Body of pancreas (tissue), 4 donors: ENCODE data around the gene CHST9. TPM values are rescaled to one million over a fixed set of nuclear protein-coding genes. Genes with fewer than 3 reads are reported as not detected.

Source experiments
- ATAC-seq: fragments of 150-250 bp; one replicate; pipeline ENCODE4 v1.9.1; 2016
- DNase-seq, 4 donors: peaks; one replicate each; pipeline ENCODE4 v3.0.0-alpha.2; 2019
- H3K27ac ChIP-seq, 4 donors: fragments of 200-600 bp; sonication (generic); 1 replicate in 3 of 4; 2 replicates in 1 of 4; pipeline versions ENCODE4 v1.5.1 to v1.6.1; 2016 to 2019; ENCODE audit warnings: mild to moderate bottlenecking in 1 of 4, mixed read lengths in 1 of 4, moderate library complexity in 1 of 4
- H3K27me3 ChIP-seq, 2 donors: fragments of 200-600 bp; sonication (generic); one replicate each; pipeline ENCODE4 v1.6.0; 2016; ENCODE audit warnings: mild to moderate bottlenecking in 1 of 2
- H3K36me3 ChIP-seq, 2 donors: fragments of 200-600 bp; sonication (generic); replicated peaks in 1 of 2; 2 replicates each; pipeline ENCODE4 v1.5.1; 2016; ENCODE audit warnings: low read depth in 2 of 2; ENCODE audit not compliant: insufficient read depth in 1 of 2
- H3K4me1 ChIP-seq: fragments of 200-600 bp; sonication (generic); one replicate; pipeline ENCODE4 v1.6.0; 2016
- H3K4me3 ChIP-seq, 2 donors: fragments of 200-600 bp; sonication (generic); 1 replicate in 1 of 2; 2 replicates in 1 of 2; pipeline ENCODE4 v1.5.1; 2016 to 2019
- H3K9me3 ChIP-seq, 3 donors: fragments of 200-600 bp; sonication (generic); 1 replicate in 2 of 3; 2 replicates in 1 of 3; pipeline ENCODE4 v1.5.1; 2016
- POLR2A ChIP-seq, 3 donors: fragments of 450-650 bp; IDR thresholded peaks; one replicate each; pipeline ENCODE4 v1.6.1; 2016; ENCODE audit warnings: antibody characterized with exemption in 3 of 3, mild to moderate bottlenecking in 2 of 3
- WGBS, 2 donors: methylation state at CpG; one replicate each; pipeline ENCODE4 v1.1.5; 2017; 5-methylcytosine and 5-hydroxymethylcytosine counted together
- intact Hi-C: fragments of 100-400 bp; cut with DNase I; formaldehyde crosslinking; loops from one replicate; pipeline ENCODE4 v1.15.1; 2023
- total RNA-seq, 2 donors: library from RNA; depleted of rRNA; stranded (reverse); fragments of >200 nt; gene quantifications; one replicate each; pipeline ENCODE4 v1.1.0, GENCODE V29; 2016
- TF ChIP-seq, protein P1 (sequence below), 7 experiments: fragments of 450-650 bp in 4 of 7; fragments of 200-600 bp in 3 of 7; sonication (generic) in 3 of 7; IDR thresholded peaks; one replicate each; pipeline ENCODE4 v1.5.1; 2016 to 2019; ENCODE audit warnings: antibody characterized with exemption in 7 of 7

The CHST9 gene
- total RNA-seq, 2 donors from 2014 or later = 4.3 to 6.7 TPM

DNA sequence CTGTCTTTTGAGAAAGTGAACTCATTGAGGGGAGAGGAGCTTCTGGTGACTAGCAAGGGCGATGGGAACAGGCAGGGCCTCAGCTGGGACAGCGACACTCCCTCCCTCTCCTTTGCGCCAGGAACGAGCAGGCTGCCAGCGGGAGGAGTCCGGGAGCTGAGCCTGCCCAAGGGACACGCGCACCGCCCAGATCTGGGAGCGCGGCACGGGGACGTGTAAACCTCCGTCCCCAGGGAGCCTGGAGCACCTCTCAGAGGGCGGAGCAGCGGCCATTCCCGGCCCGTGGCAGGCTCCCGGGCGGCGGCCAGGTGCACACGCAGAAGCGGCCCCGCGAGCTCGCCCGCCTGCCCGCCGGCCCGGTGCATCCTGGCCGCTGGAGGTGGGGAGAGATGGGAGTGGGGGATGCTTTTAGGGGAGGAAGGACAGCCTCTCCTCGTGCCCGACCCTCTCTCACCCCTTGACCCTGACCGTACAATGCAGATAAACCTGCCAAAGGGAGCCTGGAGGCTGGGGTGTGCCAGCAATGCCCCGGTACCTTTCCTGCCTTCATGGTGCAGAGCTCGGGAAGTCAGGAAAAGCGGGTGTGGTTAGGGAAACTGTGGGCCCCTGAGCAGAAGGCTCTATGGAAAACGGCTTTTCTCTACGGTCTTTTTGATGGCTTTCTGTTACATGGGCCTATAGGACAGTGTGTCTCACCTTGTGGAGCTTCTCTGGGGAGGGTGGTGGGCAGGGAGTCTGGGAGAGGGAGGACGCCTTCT is 321.8 kb downstream of the CHST9 start:
- Histone ChIP-seq H3K27ac (peak overlapping the region in 2 of 4 donors; percentile 30 to 58), H3K9me3 (no peaks in the 10 kb centered on the region), H3K4me1 (peaks cover 10% of the 10 kb centered on the region), H3K4me3 (no peak overlapping the region), H3K27me3 (no peaks in the 10 kb centered on the region), H3K36me3 (no peaks in the 10 kb centered on the region)
- intact Hi-C loops = no loop called here
- WGBS, 2 donors = 6 to 7% methylated on average over 23 to 40 of the region's 40 CpGs
- TF ChIP-seq, protein P1, sequence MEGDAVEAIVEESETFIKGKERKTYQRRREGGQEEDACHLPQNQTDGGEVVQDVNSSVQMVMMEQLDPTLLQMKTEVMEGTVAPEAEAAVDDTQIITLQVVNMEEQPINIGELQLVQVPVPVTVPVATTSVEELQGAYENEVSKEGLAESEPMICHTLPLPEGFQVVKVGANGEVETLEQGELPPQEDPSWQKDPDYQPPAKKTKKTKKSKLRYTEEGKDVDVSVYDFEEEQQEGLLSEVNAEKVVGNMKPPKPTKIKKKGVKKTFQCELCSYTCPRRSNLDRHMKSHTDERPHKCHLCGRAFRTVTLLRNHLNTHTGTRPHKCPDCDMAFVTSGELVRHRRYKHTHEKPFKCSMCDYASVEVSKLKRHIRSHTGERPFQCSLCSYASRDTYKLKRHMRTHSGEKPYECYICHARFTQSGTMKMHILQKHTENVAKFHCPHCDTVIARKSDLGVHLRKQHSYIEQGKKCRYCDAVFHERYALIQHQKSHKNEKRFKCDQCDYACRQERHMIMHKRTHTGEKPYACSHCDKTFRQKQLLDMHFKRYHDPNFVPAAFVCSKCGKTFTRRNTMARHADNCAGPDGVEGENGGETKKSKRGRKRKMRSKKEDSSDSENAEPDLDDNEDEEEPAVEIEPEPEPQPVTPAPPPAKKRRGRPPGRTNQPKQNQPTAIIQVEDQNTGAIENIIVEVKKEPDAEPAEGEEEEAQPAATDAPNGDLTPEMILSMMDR (IDR thresholded peaks at IDR 0.05) = no peak
- peak in 1 of 3 donors; percentile 17 for TF ChIP-seq POLR2A (IDR thresholded peaks at IDR 0.05)
- ATAC-seq (peak; percentile 90), DNase-seq (peak; percentile 59 to 79 (median 75))

DNA sequence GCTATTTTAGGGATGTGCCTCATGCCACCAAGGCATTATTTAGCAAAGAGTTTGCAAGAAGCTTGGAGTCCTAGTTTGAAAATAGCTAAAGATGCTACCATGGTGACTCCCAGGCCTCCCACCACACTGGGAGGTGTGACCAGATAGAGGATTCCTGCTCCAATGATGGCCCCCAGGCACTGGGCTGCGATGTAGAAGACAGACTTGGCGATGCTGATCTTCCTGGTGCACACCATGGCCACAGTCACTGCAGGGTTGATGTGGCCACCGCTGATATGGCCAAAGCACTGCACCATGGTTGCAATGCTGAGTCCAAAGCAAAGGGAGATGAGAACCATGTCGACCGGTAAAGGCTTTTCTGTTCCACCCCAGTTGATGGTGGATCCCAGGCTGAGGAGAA is 323.0 kb downstream of the CHST9 start:
- WGBS, 2 donors = 75 to 81% methylated on average over 5 of the region's 5 CpGs
- intact Hi-C loops = no loop called here
- ATAC-seq = no peak
- no peaks in the 10 kb centered on the region for H3K27me3 ChIP-seq
- no peak for TF ChIP-seq POLR2A (IDR thresholded peaks at IDR 0.05)
- TF ChIP-seq, protein P1 (IDR thresholded peaks at IDR 0.05) = no peak
- no peak overlapping the region for H3K27ac ChIP-seq
- H3K36me3 ChIP-seq = no peaks in the 10 kb centered on the region
- DNase-seq = no peak
- no peak overlapping the region for H3K4me3 ChIP-seq
- H3K4me1 ChIP-seq = peaks cover 10% of the 10 kb centered on the region
- H3K9me3 ChIP-seq = no peaks in the 10 kb centered on the region
